HepG2 (cell line): ENCODE data around the gene ATAD3C. TPM values are rescaled to one million over a fixed set of nuclear protein-coding genes. Genes with fewer than 3 reads are reported as not detected.

Experiments
- BRD4 ChIP-seq: sonication (generic); formaldehyde crosslinking; IDR thresholded peaks from 2 replicates; pipeline ENCODE4 v1.4.0; 2020; ENCODE audit warnings: missing genetic modification reagents
- HOXA3 ChIP-seq: sonication (generic); formaldehyde crosslinking; IDR thresholded peaks from 2 replicates; pipeline ENCODE4 v1.5.0; 2020; ENCODE audit warnings: missing genetic modification reagents
- KLF6 ChIP-seq: IDR thresholded peaks from 2 replicates; pipeline ENCODE4 v1.8.0; 2016; ENCODE audit warnings: missing biosample characterization, missing genetic modification reagents
- KMT2A ChIP-seq: sonication (generic); formaldehyde crosslinking; IDR thresholded peaks from 2 replicates; pipeline ENCODE4 v1.4.0; 2020; ENCODE audit warnings: missing genetic modification reagents
- MED8 ChIP-seq: sonication (generic); formaldehyde crosslinking; IDR thresholded peaks from 2 replicates; pipeline ENCODE4 v1.8.1; 2023; ENCODE audit warnings: mild to moderate bottlenecking, missing genetic modification reagents; ENCODE audit not compliant: insufficient replicate concordance
- PAF1 ChIP-seq: IDR thresholded peaks from 2 replicates; pipeline ENCODE4 v1.6.1; 2016; ENCODE audit warnings: missing genetic modification reagents, missing compliant biosample characterization
- POLR2AphosphoS2 ChIP-seq: IDR thresholded peaks from 2 replicates; pipeline ENCODE4 v1.6.1; 2011; ENCODE audit warnings: low read depth, low read length, improper control_type of control experiment
- RBFOX2 ChIP-seq: fragments of 200-400 bp; formaldehyde crosslinking; IDR thresholded peaks from 2 replicates; pipeline ENCODE4 v1.6.1; 2017; ENCODE audit warnings: low read depth, mild to moderate bottlenecking, low read length
- RFXANK ChIP-seq: IDR thresholded peaks from 2 replicates; pipeline ENCODE4 v1.6.1; 2016
- RORA ChIP-seq: sonication (generic); formaldehyde crosslinking; IDR thresholded peaks from 2 replicates; pipeline ENCODE4 v1.5.0; 2020; ENCODE audit warnings: mild to moderate bottlenecking, missing genetic modification reagents, moderate library complexity
- SCMH1 ChIP-seq: sonication (generic); formaldehyde crosslinking; IDR thresholded peaks from 2 replicates; pipeline ENCODE4 v1.9.0; 2021; ENCODE audit warnings: missing genetic modification reagents, mild to moderate bottlenecking, borderline replicate concordance
- TOPORS ChIP-seq: sonication (generic); formaldehyde crosslinking; IDR thresholded peaks from 2 replicates; pipeline ENCODE4 v1.8.0; 2023; ENCODE audit warnings: mild to moderate bottlenecking, missing genetic modification reagents
- ZKSCAN5 ChIP-seq: sonication (generic); formaldehyde crosslinking; IDR thresholded peaks from 2 replicates; pipeline ENCODE4 v1.5.1; 2020; ENCODE audit warnings: mild to moderate bottlenecking, missing genetic modification reagents
- ZNF234 ChIP-seq: sonication (generic); formaldehyde crosslinking; conservative IDR thresholded peaks from 2 replicates; pipeline ENCODE4 v1.5.1; 2020; ENCODE audit warnings: mild to moderate bottlenecking, missing genetic modification reagents
- ZNF501 ChIP-seq: sonication (generic); formaldehyde crosslinking; IDR thresholded peaks from 2 replicates; pipeline ENCODE4 v1.5.1; 2020; ENCODE audit warnings: mild to moderate bottlenecking, moderate library complexity, missing genetic modification reagents
- ZNF605 ChIP-seq: sonication (generic); formaldehyde crosslinking; IDR thresholded peaks from 2 replicates; pipeline ENCODE4 v1.8.0; 2022; ENCODE audit warnings: mild to moderate bottlenecking, missing genetic modification reagents
- ZNF75D ChIP-seq: sonication (generic); formaldehyde crosslinking; IDR thresholded peaks from 2 replicates; pipeline ENCODE4 v1.8.1; 2023; ENCODE audit warnings: missing genetic modification reagents, mild to moderate bottlenecking, borderline replicate concordance
- polyA plus RNA-seq, 8 experiments: library from polyadenylated mRNA; depleted of rRNA in 3 of 8; stranded (reverse) in 7 of 8; unstranded in 1 of 8; fragments of >200 nt; fragmentation: Illumina TruSeq in 4 of 8; extraction: Trizol in 4 of 8; gene quantifications; 2 replicates each; pipeline versions ENCODE4 v1.2.1 to v1.2.3, GENCODE V29; 2011 to 2016; ENCODE audit warnings: low read depth in 4 of 8, missing spikeins in 1 of 8, mixed read lengths in 1 of 8; ENCODE audit not compliant: insufficient read depth in 1 of 8
- total RNA-seq, 5 experiments: library from RNA; depleted of rRNA; stranded (reverse); fragments of >200 nt; fragmentation: Illumina TruSeq; extraction: Trizol; gene quantifications; 2 replicates each; pipeline ENCODE4 v1.2.3, GENCODE V29; 2016; ENCODE audit warnings: low read depth in 1 of 5
- TF ChIP-seq, protein P1 (sequence below): sonication (generic); formaldehyde crosslinking; IDR thresholded peaks from 2 replicates; pipeline ENCODE4 v1.4.0; 2020; ENCODE audit warnings: missing genetic modification reagents
- TF ChIP-seq, protein P2 (sequence below): sonication (generic); formaldehyde crosslinking; IDR thresholded peaks from 2 replicates; pipeline ENCODE4 v1.5.0; 2020; ENCODE audit warnings: mild to moderate bottlenecking, missing genetic modification reagents
- TF ChIP-seq, protein P3 (sequence below): sonication (generic); formaldehyde crosslinking; IDR thresholded peaks from 2 replicates; pipeline ENCODE4 v1.8.0; 2022; ENCODE audit warnings: missing genetic modification reagents, mild to moderate bottlenecking, moderate library complexity, borderline replicate concordance
- TF ChIP-seq, protein P4 (sequence below): sonication (generic); formaldehyde crosslinking; conservative IDR thresholded peaks from 2 replicates; pipeline ENCODE4 v1.5.0; 2020; ENCODE audit warnings: missing genetic modification reagents

ATAD3C gene
- total and polyA plus RNA-seq, 2 of the 13 experiments (the other 11 are each of a cell fraction or from before 2014, with no cell fraction given): 2.4 to 3.2 TPM

DNA sequence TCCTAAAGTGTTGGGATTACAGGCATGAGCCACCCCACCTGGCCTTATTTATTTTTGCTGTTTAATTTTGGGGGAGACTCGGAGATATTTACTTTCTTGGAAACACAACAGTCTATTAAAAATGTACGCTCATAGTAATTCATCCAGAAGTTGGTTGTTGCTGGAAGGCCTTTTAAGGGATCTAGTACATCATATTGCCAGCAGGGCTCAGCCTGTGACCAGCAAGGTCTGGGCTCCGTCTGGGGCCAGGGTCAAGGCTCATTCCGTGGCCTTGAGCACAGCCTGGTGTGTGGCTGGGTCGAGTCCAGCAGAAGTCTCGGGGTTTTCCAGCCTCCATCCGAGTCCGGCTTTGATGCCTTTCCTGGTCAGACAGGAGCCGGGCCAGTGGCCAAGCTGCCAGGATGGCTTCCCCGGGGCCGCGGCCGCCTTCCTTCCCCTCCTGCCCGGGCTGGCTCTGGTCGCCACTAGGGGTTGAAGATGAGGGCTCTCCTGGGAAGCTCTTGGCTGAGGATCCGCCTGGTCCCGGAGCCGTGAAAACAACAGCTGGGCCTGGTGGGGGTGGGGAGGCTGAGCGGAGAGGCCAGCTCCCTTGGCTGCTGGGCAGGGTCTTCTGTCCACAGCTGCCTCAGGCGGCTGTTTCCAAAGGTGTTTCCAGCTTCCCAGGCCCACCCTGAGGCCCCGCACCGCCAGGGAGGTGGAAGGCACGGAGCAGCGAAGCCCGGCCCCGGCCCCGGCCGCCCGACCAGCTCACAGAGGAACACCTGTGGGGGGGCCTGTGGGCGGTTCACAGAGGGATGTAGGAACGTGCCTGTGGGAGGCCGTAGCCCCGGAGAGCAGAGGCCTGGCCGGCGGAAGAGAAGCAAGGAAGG lies 19.1 kb upstream of the ATAD3C start (continued):
- TF ChIP-seq SCMH1: no peak
- no peak for TF ChIP-seq MED8 (CRISPR knock-in tag)
- no peak for TF ChIP-seq KLF6 (CRISPR knock-in tag)
- TF ChIP-seq POLR2AphosphoS2: no peak
- TF ChIP-seq, protein P1, sequence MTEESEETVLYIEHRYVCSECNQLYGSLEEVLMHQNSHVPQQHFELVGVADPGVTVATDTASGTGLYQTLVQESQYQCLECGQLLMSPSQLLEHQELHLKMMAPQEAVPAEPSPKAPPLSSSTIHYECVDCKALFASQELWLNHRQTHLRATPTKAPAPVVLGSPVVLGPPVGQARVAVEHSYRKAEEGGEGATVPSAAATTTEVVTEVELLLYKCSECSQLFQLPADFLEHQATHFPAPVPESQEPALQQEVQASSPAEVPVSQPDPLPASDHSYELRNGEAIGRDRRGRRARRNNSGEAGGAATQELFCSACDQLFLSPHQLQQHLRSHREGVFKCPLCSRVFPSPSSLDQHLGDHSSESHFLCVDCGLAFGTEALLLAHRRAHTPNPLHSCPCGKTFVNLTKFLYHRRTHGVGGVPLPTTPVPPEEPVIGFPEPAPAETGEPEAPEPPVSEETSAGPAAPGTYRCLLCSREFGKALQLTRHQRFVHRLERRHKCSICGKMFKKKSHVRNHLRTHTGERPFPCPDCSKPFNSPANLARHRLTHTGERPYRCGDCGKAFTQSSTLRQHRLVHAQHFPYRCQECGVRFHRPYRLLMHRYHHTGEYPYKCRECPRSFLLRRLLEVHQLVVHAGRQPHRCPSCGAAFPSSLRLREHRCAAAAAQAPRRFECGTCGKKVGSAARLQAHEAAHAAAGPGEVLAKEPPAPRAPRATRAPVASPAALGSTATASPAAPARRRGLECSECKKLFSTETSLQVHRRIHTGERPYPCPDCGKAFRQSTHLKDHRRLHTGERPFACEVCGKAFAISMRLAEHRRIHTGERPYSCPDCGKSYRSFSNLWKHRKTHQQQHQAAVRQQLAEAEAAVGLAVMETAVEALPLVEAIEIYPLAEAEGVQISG (CRISPR knock-in tag): peak; percentile 20
- TF ChIP-seq ZNF75D (CRISPR knock-in tag): no peak
- TF ChIP-seq, protein P2, sequence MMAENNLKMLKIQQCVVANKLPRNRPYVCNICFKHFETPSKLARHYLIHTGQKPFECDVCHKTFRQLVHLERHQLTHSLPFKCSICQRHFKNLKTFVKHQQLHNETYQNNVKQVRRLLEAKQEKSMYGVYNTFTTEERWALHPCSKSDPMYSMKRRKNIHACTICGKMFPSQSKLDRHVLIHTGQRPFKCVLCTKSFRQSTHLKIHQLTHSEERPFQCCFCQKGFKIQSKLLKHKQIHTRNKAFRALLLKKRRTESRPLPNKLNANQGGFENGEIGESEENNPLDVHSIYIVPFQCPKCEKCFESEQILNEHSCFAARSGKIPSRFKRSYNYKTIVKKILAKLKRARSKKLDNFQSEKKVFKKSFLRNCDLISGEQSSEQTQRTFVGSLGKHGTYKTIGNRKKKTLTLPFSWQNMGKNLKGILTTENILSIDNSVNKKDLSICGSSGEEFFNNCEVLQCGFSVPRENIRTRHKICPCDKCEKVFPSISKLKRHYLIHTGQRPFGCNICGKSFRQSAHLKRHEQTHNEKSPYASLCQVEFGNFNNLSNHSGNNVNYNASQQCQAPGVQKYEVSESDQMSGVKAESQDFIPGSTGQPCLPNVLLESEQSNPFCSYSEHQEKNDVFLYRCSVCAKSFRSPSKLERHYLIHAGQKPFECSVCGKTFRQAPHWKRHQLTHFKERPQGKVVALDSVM (CRISPR knock-in tag): peak; percentile 93
- no peak for TF ChIP-seq RFXANK
- TF ChIP-seq ZNF501 (CRISPR knock-in tag): peak; percentile 51; the same call in 1 of the 2 replicates
- TF ChIP-seq ZKSCAN5 (CRISPR knock-in tag): no peak
- TF ChIP-seq RBFOX2: peak; percentile 95
- TF ChIP-seq HOXA3 (CRISPR knock-in tag): no peak; the same call in none of the 2 replicates
- TF ChIP-seq, protein P3, sequence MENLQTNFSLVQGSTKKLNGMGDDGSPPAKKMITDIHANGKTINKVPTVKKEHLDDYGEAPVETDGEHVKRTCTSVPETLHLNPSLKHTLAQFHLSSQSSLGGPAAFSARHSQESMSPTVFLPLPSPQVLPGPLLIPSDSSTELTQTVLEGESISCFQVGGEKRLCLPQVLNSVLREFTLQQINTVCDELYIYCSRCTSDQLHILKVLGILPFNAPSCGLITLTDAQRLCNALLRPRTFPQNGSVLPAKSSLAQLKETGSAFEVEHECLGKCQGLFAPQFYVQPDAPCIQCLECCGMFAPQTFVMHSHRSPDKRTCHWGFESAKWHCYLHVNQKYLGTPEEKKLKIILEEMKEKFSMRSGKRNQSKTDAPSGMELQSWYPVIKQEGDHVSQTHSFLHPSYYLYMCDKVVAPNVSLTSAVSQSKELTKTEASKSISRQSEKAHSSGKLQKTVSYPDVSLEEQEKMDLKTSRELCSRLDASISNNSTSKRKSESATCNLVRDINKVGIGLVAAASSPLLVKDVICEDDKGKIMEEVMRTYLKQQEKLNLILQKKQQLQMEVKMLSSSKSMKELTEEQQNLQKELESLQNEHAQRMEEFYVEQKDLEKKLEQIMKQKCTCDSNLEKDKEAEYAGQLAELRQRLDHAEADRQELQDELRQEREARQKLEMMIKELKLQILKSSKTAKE (CRISPR knock-in tag): peak; percentile 54
- TF ChIP-seq ZNF605 (CRISPR knock-in tag): no peak
- TF ChIP-seq KMT2A: peak; percentile 44; the same call in 1 of the 2 replicates
- TF ChIP-seq, protein P4, sequence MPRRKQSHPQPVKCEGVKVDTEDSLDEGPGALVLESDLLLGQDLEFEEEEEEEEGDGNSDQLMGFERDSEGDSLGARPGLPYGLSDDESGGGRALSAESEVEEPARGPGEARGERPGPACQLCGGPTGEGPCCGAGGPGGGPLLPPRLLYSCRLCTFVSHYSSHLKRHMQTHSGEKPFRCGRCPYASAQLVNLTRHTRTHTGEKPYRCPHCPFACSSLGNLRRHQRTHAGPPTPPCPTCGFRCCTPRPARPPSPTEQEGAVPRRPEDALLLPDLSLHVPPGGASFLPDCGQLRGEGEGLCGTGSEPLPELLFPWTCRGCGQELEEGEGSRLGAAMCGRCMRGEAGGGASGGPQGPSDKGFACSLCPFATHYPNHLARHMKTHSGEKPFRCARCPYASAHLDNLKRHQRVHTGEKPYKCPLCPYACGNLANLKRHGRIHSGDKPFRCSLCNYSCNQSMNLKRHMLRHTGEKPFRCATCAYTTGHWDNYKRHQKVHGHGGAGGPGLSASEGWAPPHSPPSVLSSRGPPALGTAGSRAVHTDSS (CRISPR knock-in tag): no peak
- no peak for TF ChIP-seq TOPORS (CRISPR knock-in tag)
- TF ChIP-seq PAF1 (CRISPR knock-in tag): no peak
- TF ChIP-seq RORA (CRISPR knock-in tag): no peak
- peak; percentile 38; the same call in 1 of the 2 replicates for TF ChIP-seq BRD4 (CRISPR knock-in tag)
- 0 out of 2 replicates have a peak, but pooled peaks have one; percentile 62 for TF ChIP-seq ZNF234
